Keratinocyte (primary cell): ENCODE measurements around the gene OBSCN. TPM values are rescaled to one million over a fixed set of nuclear protein-coding genes. Genes with fewer than 3 reads are reported as not detected.

Experiments used
- DNase-seq: peaks from one replicate; pipeline ENCODE4 v3.0.0-alpha.2; 2011; ENCODE audit warnings: low read depth, missing footprints, low spot score
- FAIRE-seq: peaks from 2 replicates; lab custom pipeline; 2011; peaks lifted over from hg19 to GRCh38; lab: Jason Lieb, UNC
- H2AFZ ChIP-seq: 2 replicates; pipeline ENCODE4 v1.6.0; 2012; ENCODE audit warnings: low read length, control low read depth, inconsistent platforms; ENCODE audit not compliant: control insufficient read depth
- H3K27ac ChIP-seq: 2 replicates; pipeline ENCODE4 v1.5.1; 2011; ENCODE audit warnings: low read length; ENCODE audit not compliant: control insufficient read depth, insufficient read depth
- H3K27me3 ChIP-seq: 3 replicates; pipeline ENCODE4 v1.6.0; 2011; ENCODE audit warnings: low read length; ENCODE audit not compliant: control insufficient read depth, insufficient read depth; ENCODE audit errors: extremely low read depth
- H3K36me3 ChIP-seq, 2 experiments: 2 replicates in 1 of 2; 3 replicates in 1 of 2; pipeline ENCODE4 v1.5.1; 2011; ENCODE audit warnings: low read length in 2 of 2, mild to moderate bottlenecking in 1 of 2; ENCODE audit not compliant: control insufficient read depth in 2 of 2, insufficient read depth in 2 of 2; ENCODE audit errors: extremely low read depth in 1 of 2
- H3K4me1 ChIP-seq: 3 replicates; pipeline ENCODE4 v1.5.1; 2011; ENCODE audit warnings: low read length; ENCODE audit not compliant: control insufficient read depth, insufficient read depth; ENCODE audit errors: extremely low read depth
- H3K4me2 ChIP-seq: 3 replicates; pipeline ENCODE4 v1.6.0; 2011; ENCODE audit warnings: low read depth, low read length; ENCODE audit not compliant: control insufficient read depth, insufficient read depth; ENCODE audit errors: extremely low read depth
- H3K4me3 ChIP-seq, 3 experiments: fragments of 200-600 bp in 1 of 3; sonication (generic) in 1 of 3; 2 replicates in 2 of 3; 3 replicates in 1 of 3; pipeline ENCODE4 v1.5.1; 2011 to 2016; ENCODE audit warnings: low read length in 3 of 3, mild to moderate bottlenecking in 3 of 3, control low read depth in 2 of 3, inconsistent platforms in 1 of 3, low read depth in 1 of 3, mixed read lengths in 1 of 3, mixed run types in 1 of 3, moderate library complexity in 1 of 3; ENCODE audit not compliant: control insufficient read depth in 2 of 3, insufficient read depth in 2 of 3; ENCODE audit errors: extremely low read depth in 1 of 3
- H3K79me2 ChIP-seq: 2 replicates; pipeline ENCODE4 v1.6.0; 2012; ENCODE audit warnings: low read length; ENCODE audit not compliant: control insufficient read depth, insufficient read depth
- H3K9ac ChIP-seq: 3 replicates; pipeline ENCODE4 v1.6.0; 2011; ENCODE audit warnings: low read length; ENCODE audit not compliant: control insufficient read depth, insufficient read depth; ENCODE audit errors: extremely low read depth
- H3K9me1 ChIP-seq: 3 replicates; pipeline ENCODE4 v1.6.0; 2011; ENCODE audit warnings: low read length; ENCODE audit not compliant: control insufficient read depth, insufficient read depth; ENCODE audit errors: extremely low read depth
- H3K9me3 ChIP-seq: 2 replicates; pipeline ENCODE4 v1.5.1; 2012; ENCODE audit warnings: low read depth, low read length; ENCODE audit not compliant: control insufficient read depth
- H4K20me1 ChIP-seq: 3 replicates; pipeline ENCODE4 v1.6.0; 2011; ENCODE audit warnings: low read length; ENCODE audit not compliant: control insufficient read depth, insufficient read depth; ENCODE audit errors: extremely low read depth
- CTCF ChIP-seq, 3 experiments: IDR thresholded peaks in 1 of 3; conservative IDR thresholded peaks in 1 of 3; optimal IDR thresholded peaks in 1 of 3; 2 replicates in 2 of 3; 3 replicates in 1 of 3; pipeline versions ENCODE3 to v1.5.1; 2011; ENCODE audit warnings: low read length in 3 of 3, mild to moderate bottlenecking in 3 of 3, moderate library complexity in 2 of 3, control low read depth in 1 of 3, inconsistent platforms in 1 of 3; ENCODE audit not compliant: insufficient read depth in 2 of 3; ENCODE audit errors: extremely low read depth in 1 of 3
- EZH2 ChIP-seq: IDR thresholded peaks from one replicate; pipeline ENCODE4 v1.6.1; 2012; ENCODE audit warnings: inconsistent platforms, mild to moderate bottlenecking, low read length, moderate library complexity
- dilution Hi-C: fragments of 300-500 bp; cut with MboI; formaldehyde crosslinking; loops from one replicate; pipeline ENCODE4 v1.7.0; 2020; ENCODE audit warnings: low sequenced_read_pairs; ENCODE audit not compliant: extremely low pct_ligation_motif_present
- polyA plus RNA-seq, 5 experiments: library from polyadenylated mRNA; depleted of rRNA in 3 of 5; stranded (reverse) in 3 of 5; stranded (forward) in 1 of 5; unstranded in 1 of 5; fragments of >200 nt; gene quantifications; 1 replicate in 1 of 5; 2 replicates in 3 of 5; 3 replicates in 1 of 5; pipeline versions ENCODE4 v1.2.1 to v1.2.3, GENCODE V29; 2011 to 2012; ENCODE audit warnings: missing spikeins in 2 of 5, low read depth in 1 of 5, low replicate concordance in 1 of 5

OBSCN gene
- polyA plus RNA-seq, 1 donor (not counting 4 experiments of a cell fraction or from before 2014, with no cell fraction given): 1.8 TPM

GRCh38 chr1:228337031-228337564 is 129.3 kb downstream of the OBSCN start:
- FAIRE-seq (no peak), DNase-seq (no peak)
- TF ChIP-seq EZH2 (no peak), CTCF (optimal IDR thresholded peaks at IDR 0.05 in 1 of 3, IDR thresholded peaks at IDR 0.05 in 1 of 3, conservative IDR thresholded peaks at IDR 0.05 in 1 of 3; ENCODE audit: extremely low read depth in 1 of 3, insufficient read depth in 2 of 3, low read length in 3 of 3) (no peak)
- H3K9ac ChIP-seq: no peak overlapping the region
- H3K9me1 ChIP-seq: no peaks in the 10 kb centered on the region
- no peaks in the 10 kb centered on the region for H3K79me2 ChIP-seq
- H3K36me3 ChIP-seq: peaks cover 0 to 2% of the 10 kb centered on the region in 2 experiments
- H4K20me1 ChIP-seq: no peaks in the 10 kb centered on the region
- no peaks in the 10 kb centered on the region for H3K27me3 ChIP-seq
- H3K27ac ChIP-seq: no peak overlapping the region
- H3K9me3 ChIP-seq: no peaks in the 10 kb centered on the region
- dilution Hi-C loops: no loop called here
- H3K4me1 ChIP-seq: no peaks in the 10 kb centered on the region
- H2AFZ ChIP-seq: no peak overlapping the region
- no peak overlapping the region for H3K4me3 ChIP-seq
- H3K4me2 ChIP-seq: no peak overlapping the region

- no peaks in the 10 kb centered on the region for H4K20me1 ChIP-seq
- no peak overlapping the region for H2AFZ ChIP-seq
- no peaks in the 10 kb centered on the region for H3K79me2 ChIP-seq
- FAIRE-seq (no peak), DNase-seq (no peak)
- H3K4me3 ChIP-seq: no peak overlapping the region
- no peak overlapping the region for H3K9ac ChIP-seq
- H3K9me3 ChIP-seq: no peaks in the 10 kb centered on the region
- dilution Hi-C loops: no loop called here
- H3K9me1 ChIP-seq: no peaks in the 10 kb centered on the region
- H3K4me1 ChIP-seq: no peaks in the 10 kb centered on the region
- H3K4me2 ChIP-seq: no peak overlapping the region
- TF ChIP-seq CTCF (optimal IDR thresholded peaks at IDR 0.05 in 1 of 3, IDR thresholded peaks at IDR 0.05 in 1 of 3, conservative IDR thresholded peaks at IDR 0.05 in 1 of 3; ENCODE audit: extremely low read depth in 1 of 3, insufficient read depth in 2 of 3, low read length in 3 of 3): no peak
- no peak for TF ChIP-seq EZH2
- no peaks in the 10 kb centered on the region for H3K27me3 ChIP-seq
- H3K36me3 ChIP-seq: peaks cover 0 to 2% of the 10 kb centered on the region in 2 experiments
- no peak overlapping the region for H3K27ac ChIP-seq
Observed at GRCh38 chr1:228337711-228338520, 130.1 kb downstream of the OBSCN start.
